ENCODE measurements around the gene ZC3HAV1L.
"Not testable (repeated sequence)": the region's sequence is repeated elsewhere in the genome, so short reads cannot be mapped to it uniquely, and the experiment has no call there.

The ZC3HAV1L gene

DNA sequence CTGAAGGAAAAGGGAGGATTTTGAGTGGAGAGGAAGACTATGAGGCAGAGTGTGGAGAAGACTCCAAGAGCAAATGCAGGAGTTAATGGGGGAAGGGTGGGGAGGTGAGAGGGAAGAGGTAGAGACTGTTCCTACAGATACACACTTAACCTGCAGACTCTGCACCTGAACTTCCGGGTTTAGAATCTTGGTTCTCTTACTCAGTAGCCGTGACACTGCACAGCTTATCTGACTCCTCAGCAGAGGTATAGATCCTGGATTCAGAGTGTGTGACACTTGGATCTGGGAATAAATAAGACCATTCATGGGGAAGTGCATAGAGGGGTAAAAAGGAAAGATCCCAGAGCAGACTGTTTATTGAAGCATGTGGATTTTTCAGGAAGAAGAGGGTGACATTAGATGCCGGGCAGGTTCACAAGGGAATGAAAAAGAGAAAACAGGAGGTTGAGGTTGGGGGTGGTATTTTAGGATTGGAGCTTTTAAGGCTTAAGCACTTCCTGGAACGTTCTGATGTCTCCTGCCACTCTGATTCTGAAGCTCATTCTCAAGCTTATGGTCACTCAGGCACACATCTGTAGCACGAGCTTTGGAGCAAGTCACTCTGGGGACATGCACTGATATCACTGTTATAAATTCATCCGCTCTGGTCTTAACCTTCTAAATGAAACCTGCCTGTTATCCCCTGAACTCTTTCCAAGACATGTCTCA lies 5.7 kb upstream of the ZC3HAV1L start:
- H3K27me3 ChIP-seq (ENCODE audit: control insufficient read depth in 1 of 2, insufficient read depth in 2 of 2, low read length in 2 of 2): no peaks in the 10 kb centered on the region
- H3K27ac ChIP-seq (ENCODE audit: low read depth, low read length): no peak overlapping the region
- peaks cover 0 to 10% of the 10 kb centered on the region in 2 donors for H3K36me3 ChIP-seq (ENCODE audit: control insufficient read depth in 1 of 2, insufficient read depth in 2 of 2, low read length in 2 of 2)
- no peak overlapping the region for H3K4me3 ChIP-seq (ENCODE audit: low read depth in 1 of 2, low read length in 2 of 2)
- H3K9me3 ChIP-seq (ENCODE audit: control insufficient read depth in 1 of 2, low read length in 2 of 2): no peaks in the 10 kb centered on the region
- peaks cover 7 to 10% of the 10 kb centered on the region in 2 donors for H3K4me1 ChIP-seq (ENCODE audit: control insufficient read depth in 1 of 2, insufficient read depth in 2 of 2, low read length in 2 of 2)
- H3K9ac ChIP-seq (ENCODE audit: low read depth in 1 of 2, low read length in 2 of 2): no peak overlapping the region

GRCh38 chr7:139038691-139039090 lies 2.8 kb upstream of the ZC3HAV1L start:
- H3K9ac ChIP-seq (ENCODE audit: low read depth in 1 of 2, low read length in 2 of 2): no peak overlapping the region
- no peak overlapping the region for H3K27ac ChIP-seq (ENCODE audit: low read depth, low read length)
- no peaks in the 10 kb centered on the region for H3K9me3 ChIP-seq (ENCODE audit: control insufficient read depth in 1 of 2, low read length in 2 of 2)

GRCh38 chr7:139036901-139037300 lies 1.1 kb upstream of the ZC3HAV1L start:
- Histone ChIP-seq H3K36me3 (ENCODE audit: control insufficient read depth in 1 of 2, insufficient read depth in 2 of 2, low read length in 2 of 2) (no peaks in the 10 kb centered on the region), H3K9ac (ENCODE audit: low read depth in 1 of 2, low read length in 2 of 2) (no peak overlapping the region), H3K4me3 (ENCODE audit: low read depth in 1 of 2, low read length in 2 of 2) (no peak overlapping the region), H3K9me3 (ENCODE audit: control insufficient read depth in 1 of 2, low read length in 2 of 2) (no peaks in the 10 kb centered on the region), H3K27ac (ENCODE audit: low read depth, low read length) (no peak overlapping the region), H3K27me3 (ENCODE audit: control insufficient read depth in 1 of 2, insufficient read depth in 2 of 2, low read length in 2 of 2) (no peaks in the 10 kb centered on the region), H3K4me1 (ENCODE audit: control insufficient read depth in 1 of 2, insufficient read depth in 2 of 2, low read length in 2 of 2) (peaks cover 13 to 15% of the 10 kb centered on the region in 2 donors)

More at GRCh38 chr7:139038691-139039090, 2.8 kb upstream of the ZC3HAV1L start:
- no peaks in the 10 kb centered on the region for H3K27me3 ChIP-seq (ENCODE audit: control insufficient read depth in 1 of 2, insufficient read depth in 2 of 2, low read length in 2 of 2)
- no peaks in the 10 kb centered on the region for H3K36me3 ChIP-seq (ENCODE audit: control insufficient read depth in 1 of 2, insufficient read depth in 2 of 2, low read length in 2 of 2)
- peaks cover 15 to 16% of the 10 kb centered on the region in 2 donors for H3K4me1 ChIP-seq (ENCODE audit: control insufficient read depth in 1 of 2, insufficient read depth in 2 of 2, low read length in 2 of 2)
- H3K4me3 ChIP-seq (ENCODE audit: low read depth in 1 of 2, low read length in 2 of 2): no peak overlapping the region

DNA sequence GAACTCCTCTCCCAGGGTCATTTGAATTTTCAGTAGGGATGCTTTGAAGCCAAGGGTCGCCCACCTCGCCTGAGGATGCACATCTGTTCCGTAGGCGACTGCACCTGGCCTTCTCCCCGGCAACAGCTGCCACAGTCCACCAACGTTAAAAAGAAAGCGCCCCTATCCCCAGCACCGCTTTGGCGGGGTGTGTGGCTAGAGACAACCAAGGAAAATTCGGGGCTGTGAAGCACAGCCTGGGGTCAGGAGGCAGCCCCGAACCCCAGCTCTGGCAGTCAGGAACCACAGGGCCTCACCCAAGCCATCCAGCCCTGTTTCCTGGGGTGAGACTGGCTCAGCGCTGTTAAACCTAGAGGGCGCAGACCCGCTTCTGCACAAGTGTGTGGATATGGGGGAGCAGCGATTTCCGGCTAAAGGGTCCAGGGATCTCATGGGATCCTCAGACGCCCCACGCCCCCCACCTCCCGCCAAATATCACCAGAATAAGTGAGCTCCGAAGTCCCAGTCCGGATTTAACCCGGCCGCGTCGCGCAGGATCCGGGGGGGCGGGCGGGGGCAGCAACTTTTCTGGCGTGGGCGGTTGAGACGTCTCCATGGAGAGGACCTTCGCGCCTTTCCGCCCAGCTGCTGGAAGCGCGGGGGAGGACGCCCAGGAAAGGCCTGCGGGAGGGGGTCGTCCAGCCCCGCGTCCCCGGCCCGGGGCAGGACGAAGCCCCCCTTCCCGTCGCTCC lies 822 bp downstream of the ZC3HAV1L start:
- Histone ChIP-seq H3K4me3 (ENCODE audit: low read depth in 1 of 2, low read length in 2 of 2) (peak overlapping the region; percentile 69 to 82), H3K36me3 (ENCODE audit: control insufficient read depth in 1 of 2, insufficient read depth in 2 of 2, low read length in 2 of 2) (no peaks in the 10 kb centered on the region), H3K4me1 (ENCODE audit: control insufficient read depth in 1 of 2, insufficient read depth in 2 of 2, low read length in 2 of 2) (peaks cover 8 to 12% of the 10 kb centered on the region in 2 donors), H3K9ac (ENCODE audit: low read depth in 1 of 2, low read length in 2 of 2) (peak overlapping the region; percentile 45 to 77), H3K27me3 (ENCODE audit: control insufficient read depth in 1 of 2, insufficient read depth in 2 of 2, low read length in 2 of 2) (no peaks in the 10 kb centered on the region), H3K27ac (ENCODE audit: low read depth, low read length) (peak overlapping the region; percentile 54), H3K9me3 (ENCODE audit: control insufficient read depth in 1 of 2, low read length in 2 of 2) (no peaks in the 10 kb centered on the region)

DNA sequence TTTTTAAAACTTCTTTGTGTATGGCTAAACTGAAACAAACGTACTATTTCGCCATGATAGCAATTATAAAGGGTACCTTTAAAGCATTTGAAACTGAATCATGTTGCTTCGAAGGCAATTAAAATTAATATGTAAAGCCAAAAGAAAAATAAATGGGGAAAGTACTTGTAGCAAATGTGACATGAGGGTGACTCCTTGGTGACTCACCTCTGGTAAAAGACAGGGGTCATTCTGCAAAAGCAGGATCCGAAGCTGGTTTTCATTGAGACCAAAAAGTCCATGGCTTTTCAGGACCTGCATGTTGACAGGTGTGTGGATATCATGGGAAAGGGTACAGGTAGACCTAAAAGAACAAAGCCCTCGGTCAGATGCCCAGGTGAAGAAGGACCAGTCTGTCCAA lies 1.5 kb downstream of the ZC3HAV1L start:
- H3K27ac ChIP-seq (ENCODE audit: low read depth, low read length): no peak overlapping the region
- H3K9me3 ChIP-seq (ENCODE audit: control insufficient read depth in 1 of 2, low read length in 2 of 2): no peaks in the 10 kb centered on the region
- peaks cover 8 to 12% of the 10 kb centered on the region in 2 donors for H3K4me1 ChIP-seq (ENCODE audit: control insufficient read depth in 1 of 2, insufficient read depth in 2 of 2, low read length in 2 of 2)
- H3K9ac ChIP-seq (ENCODE audit: low read depth in 1 of 2, low read length in 2 of 2): peak overlapping the region in 1 of 2 donors; percentile 0
- peaks cover 3 to 5% of the 10 kb centered on the region in 2 donors for H3K36me3 ChIP-seq (ENCODE audit: control insufficient read depth in 1 of 2, insufficient read depth in 2 of 2, low read length in 2 of 2)
- no peaks in the 10 kb centered on the region for H3K27me3 ChIP-seq (ENCODE audit: control insufficient read depth in 1 of 2, insufficient read depth in 2 of 2, low read length in 2 of 2)
- H3K4me3 ChIP-seq (ENCODE audit: low read depth in 1 of 2, low read length in 2 of 2): peak overlapping the region; percentile 69 to 82

DNA sequence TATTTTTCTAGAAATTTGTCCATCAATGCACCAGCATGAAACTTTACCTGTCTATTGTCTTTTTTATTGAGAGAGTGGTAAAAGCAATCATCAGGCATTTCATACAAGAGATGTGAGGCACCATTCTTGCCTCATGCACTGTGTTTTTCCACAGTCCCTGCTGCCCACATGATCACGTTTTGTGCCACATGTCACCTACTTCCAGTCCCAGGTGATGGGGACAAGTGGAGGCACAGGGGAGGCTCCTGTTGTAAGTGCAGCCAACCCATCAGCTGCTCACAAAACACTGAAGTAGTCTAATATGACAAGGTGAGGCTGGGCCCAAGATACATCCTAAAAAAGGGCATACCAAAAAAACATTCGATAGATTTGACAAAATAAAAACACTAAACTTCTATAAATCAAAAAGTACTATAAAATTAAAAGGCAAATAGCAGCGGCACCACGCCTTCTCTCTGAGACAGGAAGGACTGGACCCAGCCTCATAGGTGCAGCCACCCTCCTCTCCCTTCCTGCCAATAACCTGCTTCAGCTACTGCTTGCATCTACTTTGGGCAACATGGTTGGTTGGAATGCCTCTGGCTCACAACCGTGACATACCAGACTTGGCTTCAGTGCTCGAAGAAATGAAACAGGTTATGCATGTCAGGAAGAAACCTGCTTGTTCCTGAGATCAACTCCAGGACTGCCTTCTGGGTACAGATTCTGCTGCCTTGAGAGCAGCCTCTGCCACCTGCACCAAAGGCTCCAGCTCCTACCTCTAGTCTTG lies 2.3 kb downstream of the ZC3HAV1L start:
- Histone ChIP-seq H3K27ac (ENCODE audit: low read depth, low read length) (no peak overlapping the region), H3K36me3 (ENCODE audit: control insufficient read depth in 1 of 2, insufficient read depth in 2 of 2, low read length in 2 of 2) (peaks cover 7 to 9% of the 10 kb centered on the region in 2 donors), H3K4me3 (ENCODE audit: low read depth in 1 of 2, low read length in 2 of 2) (no peak overlapping the region), H3K27me3 (ENCODE audit: control insufficient read depth in 1 of 2, insufficient read depth in 2 of 2, low read length in 2 of 2) (no peaks in the 10 kb centered on the region), H3K4me1 (ENCODE audit: control insufficient read depth in 1 of 2, insufficient read depth in 2 of 2, low read length in 2 of 2) (peaks cover 8 to 12% of the 10 kb centered on the region in 2 donors), H3K9me3 (ENCODE audit: control insufficient read depth in 1 of 2, low read length in 2 of 2) (no peaks in the 10 kb centered on the region), H3K9ac (ENCODE audit: low read depth in 1 of 2, low read length in 2 of 2) (no peak overlapping the region)

DNA sequence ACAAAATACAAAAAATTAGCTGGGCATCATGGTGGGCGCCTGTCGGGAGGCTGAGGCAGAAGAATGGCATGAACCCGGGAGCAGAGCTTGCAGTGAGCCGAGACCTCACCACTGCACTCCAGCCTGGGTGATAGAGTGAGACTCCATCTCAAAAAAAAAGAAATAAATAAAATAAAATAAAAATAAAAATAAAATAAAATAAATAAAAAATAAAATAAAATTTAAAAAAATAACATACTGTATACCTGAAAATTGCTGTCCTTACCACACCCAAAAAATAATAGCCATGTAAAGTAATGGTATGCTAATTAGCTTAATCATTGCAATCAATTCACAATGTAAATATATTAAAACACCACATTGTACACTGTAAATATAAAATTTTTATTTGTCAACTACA lies 3.4 kb downstream of the ZC3HAV1L start:
- no peaks in the 10 kb centered on the region for H3K9me3 ChIP-seq (ENCODE audit: control insufficient read depth in 1 of 2, low read length in 2 of 2)
- no peak overlapping the region for H3K27ac ChIP-seq (ENCODE audit: low read depth, low read length)
- no peak overlapping the region for H3K9ac ChIP-seq (ENCODE audit: low read depth in 1 of 2, low read length in 2 of 2)
- no peaks in the 10 kb centered on the region for H3K27me3 ChIP-seq (ENCODE audit: control insufficient read depth in 1 of 2, insufficient read depth in 2 of 2, low read length in 2 of 2)
- no peak overlapping the region for H3K4me3 ChIP-seq (ENCODE audit: low read depth in 1 of 2, low read length in 2 of 2)
- peaks cover 8 to 12% of the 10 kb centered on the region in 2 donors for H3K4me1 ChIP-seq (ENCODE audit: control insufficient read depth in 1 of 2, insufficient read depth in 2 of 2, low read length in 2 of 2)
- peaks cover 7 to 15% of the 10 kb centered on the region in 2 donors for H3K36me3 ChIP-seq (ENCODE audit: control insufficient read depth in 1 of 2, insufficient read depth in 2 of 2, low read length in 2 of 2)

- no peak overlapping the region for H3K9ac ChIP-seq (ENCODE audit: low read depth in 1 of 2, low read length in 2 of 2)
- H3K36me3 ChIP-seq (ENCODE audit: control insufficient read depth in 1 of 2, insufficient read depth in 2 of 2, low read length in 2 of 2): peaks cover 15 to 28% of the 10 kb centered on the region in 2 donors
- H3K4me1 ChIP-seq (ENCODE audit: control insufficient read depth in 1 of 2, insufficient read depth in 2 of 2, low read length in 2 of 2): peaks cover 0 to 2% of the 10 kb centered on the region in 2 donors
- H3K27ac ChIP-seq (ENCODE audit: low read depth, low read length): no peak overlapping the region
- no peak overlapping the region for H3K4me3 ChIP-seq (ENCODE audit: low read depth in 1 of 2, low read length in 2 of 2)
- H3K27me3 ChIP-seq (ENCODE audit: control insufficient read depth in 1 of 2, insufficient read depth in 2 of 2, low read length in 2 of 2): no peaks in the 10 kb centered on the region
- H3K9me3 ChIP-seq (ENCODE audit: control insufficient read depth in 1 of 2, low read length in 2 of 2): no peaks in the 10 kb centered on the region
These were observed 6.5 kb downstream of the ZC3HAV1L start for GRCh38 chr7:139029353-139029752.

- H3K27ac ChIP-seq (ENCODE audit: low read depth, low read length): no peak overlapping the region
- H3K9ac ChIP-seq (ENCODE audit: low read depth in 1 of 2, low read length in 2 of 2): no peak overlapping the region
- no peaks in the 10 kb centered on the region for H3K9me3 ChIP-seq (ENCODE audit: control insufficient read depth in 1 of 2, low read length in 2 of 2)
- H3K4me3 ChIP-seq (ENCODE audit: low read depth in 1 of 2, low read length in 2 of 2): no peak overlapping the region
- H3K36me3 ChIP-seq (ENCODE audit: control insufficient read depth in 1 of 2, insufficient read depth in 2 of 2, low read length in 2 of 2): peaks cover 15 to 39% of the 10 kb centered on the region in 2 donors
- H3K27me3 ChIP-seq (ENCODE audit: control insufficient read depth in 1 of 2, insufficient read depth in 2 of 2, low read length in 2 of 2): no peaks in the 10 kb centered on the region
- no peaks in the 10 kb centered on the region for H3K4me1 ChIP-seq (ENCODE audit: control insufficient read depth in 1 of 2, insufficient read depth in 2 of 2, low read length in 2 of 2)
These were observed 9.3 kb downstream of the ZC3HAV1L start for GRCh38 chr7:139026551-139026950.

DNA sequence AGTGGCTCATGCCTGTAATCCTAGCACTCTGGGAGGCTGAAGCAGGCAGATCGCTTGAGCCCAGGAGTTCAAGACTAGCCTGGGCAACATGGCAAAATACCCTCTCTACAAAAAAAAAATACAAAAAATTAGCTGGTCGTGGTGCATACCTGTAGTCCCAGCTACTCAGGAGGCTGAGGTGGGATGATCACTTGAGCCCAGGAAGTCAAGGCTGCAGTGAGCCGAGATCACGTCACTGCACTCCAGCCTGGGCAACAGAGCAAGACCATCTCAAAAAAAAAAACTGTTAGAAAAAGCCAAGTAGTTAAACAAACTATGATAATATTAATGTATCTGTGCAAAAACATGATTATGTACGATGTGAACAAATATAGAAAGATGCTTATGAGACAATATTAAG lies 10.0 kb downstream of the ZC3HAV1L start:
- H3K36me3 ChIP-seq (ENCODE audit: control insufficient read depth in 1 of 2, insufficient read depth in 2 of 2, low read length in 2 of 2): peaks cover 15 to 39% of the 10 kb centered on the region in 2 donors
- not testable (repeated sequence) for H3K9ac ChIP-seq (ENCODE audit: low read depth in 1 of 2, low read length in 2 of 2); H3K4me1 ChIP-seq (ENCODE audit: control insufficient read depth in 1 of 2, insufficient read depth in 2 of 2, low read length in 2 of 2); H3K27me3 ChIP-seq (ENCODE audit: control insufficient read depth in 1 of 2, insufficient read depth in 2 of 2, low read length in 2 of 2); H3K27ac ChIP-seq (ENCODE audit: low read depth, low read length); H3K4me3 ChIP-seq (ENCODE audit: low read depth in 1 of 2, low read length in 2 of 2); H3K9me3 ChIP-seq (ENCODE audit: control insufficient read depth in 1 of 2, low read length in 2 of 2)

All from duodenal mucosa (tissue), 2 donors.